HepG2 (cell line): ENCODE measurements around the gene KCTD6. TPM values are rescaled to one million over a fixed set of nuclear protein-coding genes. Genes with fewer than 3 reads are reported as not detected.

Source experiments
- CHCHD3 ChIP-seq: sonication (generic); formaldehyde crosslinking; IDR thresholded peaks from 2 replicates; pipeline ENCODE4 v1.8.0; 2022; ENCODE audit warnings: mild to moderate bottlenecking, missing genetic modification reagents, moderate library complexity
- KAT2B ChIP-seq: fragments of 150-350 bp; IDR thresholded peaks from 2 replicates; pipeline ENCODE4 v1.6.1; 2014; ENCODE audit warnings: low read depth, low read length, borderline replicate concordance
- KLF15 ChIP-seq: sonication (generic); formaldehyde crosslinking; IDR thresholded peaks from 2 replicates; pipeline ENCODE4 v1.8.1; 2023; ENCODE audit warnings: borderline replicate concordance, mild to moderate bottlenecking, inconsistent platforms, missing genetic modification reagents, mixed read lengths
- PAF1 ChIP-seq: IDR thresholded peaks from 2 replicates; pipeline ENCODE4 v1.6.1; 2016; ENCODE audit warnings: missing genetic modification reagents, missing compliant biosample characterization
- PCBP2 ChIP-seq: fragments of 200-400 bp; formaldehyde crosslinking; optimal IDR thresholded peaks from 2 replicates; pipeline ENCODE3; 2018; ENCODE audit warnings: low read length, low read depth; ENCODE audit not compliant: poor library complexity, severe bottlenecking
- ZFY ChIP-seq: sonication (generic); formaldehyde crosslinking; IDR thresholded peaks from 2 replicates; pipeline ENCODE4 v1.4.0; 2020; ENCODE audit warnings: missing genetic modification reagents
- ZNF224 ChIP-seq: sonication (generic); formaldehyde crosslinking; IDR thresholded peaks from 2 replicates; pipeline ENCODE4 v1.5.0; 2020; ENCODE audit warnings: mild to moderate bottlenecking, missing genetic modification reagents
- ZNF572 ChIP-seq: sonication (generic); formaldehyde crosslinking; IDR thresholded peaks from 2 replicates; pipeline ENCODE4 v1.5.1; 2020; ENCODE audit warnings: mild to moderate bottlenecking, missing genetic modification reagents
- ZNF615 ChIP-seq: sonication (generic); formaldehyde crosslinking; IDR thresholded peaks from 2 replicates; pipeline ENCODE4 v1.5.0; 2020; ENCODE audit warnings: mild to moderate bottlenecking, missing genetic modification reagents, borderline replicate concordance
- ZNF776 ChIP-seq: sonication (generic); formaldehyde crosslinking; IDR thresholded peaks from 2 replicates; pipeline ENCODE4 v1.4.0; 2020; ENCODE audit warnings: mild to moderate bottlenecking, missing genetic modification reagents
- polyA plus RNA-seq, 8 experiments: library from polyadenylated mRNA; depleted of rRNA in 3 of 8; stranded (reverse) in 7 of 8; unstranded in 1 of 8; fragments of >200 nt; fragmentation: Illumina TruSeq in 4 of 8; extraction: Trizol in 4 of 8; gene quantifications; 2 replicates each; pipeline versions ENCODE4 v1.2.1 to v1.2.3, GENCODE V29; 2011 to 2016; ENCODE audit warnings: low read depth in 4 of 8, missing spikeins in 1 of 8, mixed read lengths in 1 of 8; ENCODE audit not compliant: insufficient read depth in 1 of 8
- total RNA-seq, 5 experiments: library from RNA; depleted of rRNA; stranded (reverse); fragments of >200 nt; fragmentation: Illumina TruSeq; extraction: Trizol; gene quantifications; 2 replicates each; pipeline ENCODE4 v1.2.3, GENCODE V29; 2016; ENCODE audit warnings: low read depth in 1 of 5
- TF ChIP-seq, protein P1 (sequence below): sonication (generic); formaldehyde crosslinking; IDR thresholded peaks from 2 replicates; pipeline ENCODE4 v1.4.0; 2020; ENCODE audit warnings: mild to moderate bottlenecking, missing genetic modification reagents
- TF ChIP-seq, protein P2 (sequence below): sonication (generic); formaldehyde crosslinking; IDR thresholded peaks from 2 replicates; pipeline ENCODE4 v1.5.1; 2020; ENCODE audit warnings: missing genetic modification reagents, mild to moderate bottlenecking, borderline replicate concordance
- TF ChIP-seq, protein P3 (sequence below): sonication (generic); formaldehyde crosslinking; IDR thresholded peaks from 2 replicates; pipeline ENCODE4 v1.4.0; 2020; ENCODE audit warnings: missing genetic modification reagents, borderline replicate concordance

KCTD6 gene
- total and polyA plus RNA-seq, 2 of the 13 experiments (the other 11 are each of a cell fraction or from before 2014, with no cell fraction given) = 13.4 to 14.2 TPM

DNA sequence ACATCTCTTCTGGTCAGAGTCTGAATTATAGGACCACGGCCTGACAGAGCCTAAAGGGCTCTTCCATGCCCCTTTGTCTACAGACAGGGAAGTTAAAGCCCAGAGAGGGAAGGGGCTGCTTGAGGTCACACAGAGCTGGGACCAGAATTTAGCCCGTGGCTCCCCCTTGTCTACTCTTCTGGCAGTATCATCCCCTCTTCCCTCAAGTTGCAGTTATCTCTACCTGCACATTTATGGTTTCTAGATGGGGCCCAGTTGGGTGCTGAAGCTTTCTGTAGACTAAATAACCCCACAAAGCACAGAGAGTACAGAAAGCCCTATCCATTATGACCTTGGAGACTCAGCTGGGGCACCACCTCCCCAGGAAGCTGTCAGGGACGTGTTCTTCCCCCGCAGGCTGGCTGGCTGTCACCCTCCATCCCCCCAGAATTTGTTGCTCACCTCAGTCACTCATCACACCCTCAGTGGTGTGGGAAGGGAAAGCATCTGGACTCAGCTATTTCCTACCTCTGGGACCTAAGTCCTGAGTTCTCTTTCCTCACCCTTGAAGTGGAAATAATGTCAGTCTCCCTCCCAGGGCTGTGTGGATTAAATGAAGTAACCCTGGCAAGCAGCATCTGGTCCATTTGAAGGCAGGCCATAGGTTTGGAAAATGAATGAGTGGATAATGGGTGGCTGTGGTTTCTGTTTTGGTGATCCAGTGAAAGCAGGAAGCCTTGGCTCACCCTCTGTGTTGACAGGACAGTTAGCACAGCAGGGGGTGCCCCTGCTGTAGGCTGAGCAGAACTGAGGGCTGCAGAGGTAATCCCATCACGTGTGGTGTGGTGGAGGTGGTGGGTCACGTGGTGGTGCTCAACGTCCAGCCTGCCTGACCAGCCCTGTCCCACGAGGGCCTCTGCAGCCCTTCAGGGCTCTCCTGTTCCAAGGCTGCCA lies 28.8 kb downstream of the KCTD6 start (continued):
- TF ChIP-seq, protein P1, sequence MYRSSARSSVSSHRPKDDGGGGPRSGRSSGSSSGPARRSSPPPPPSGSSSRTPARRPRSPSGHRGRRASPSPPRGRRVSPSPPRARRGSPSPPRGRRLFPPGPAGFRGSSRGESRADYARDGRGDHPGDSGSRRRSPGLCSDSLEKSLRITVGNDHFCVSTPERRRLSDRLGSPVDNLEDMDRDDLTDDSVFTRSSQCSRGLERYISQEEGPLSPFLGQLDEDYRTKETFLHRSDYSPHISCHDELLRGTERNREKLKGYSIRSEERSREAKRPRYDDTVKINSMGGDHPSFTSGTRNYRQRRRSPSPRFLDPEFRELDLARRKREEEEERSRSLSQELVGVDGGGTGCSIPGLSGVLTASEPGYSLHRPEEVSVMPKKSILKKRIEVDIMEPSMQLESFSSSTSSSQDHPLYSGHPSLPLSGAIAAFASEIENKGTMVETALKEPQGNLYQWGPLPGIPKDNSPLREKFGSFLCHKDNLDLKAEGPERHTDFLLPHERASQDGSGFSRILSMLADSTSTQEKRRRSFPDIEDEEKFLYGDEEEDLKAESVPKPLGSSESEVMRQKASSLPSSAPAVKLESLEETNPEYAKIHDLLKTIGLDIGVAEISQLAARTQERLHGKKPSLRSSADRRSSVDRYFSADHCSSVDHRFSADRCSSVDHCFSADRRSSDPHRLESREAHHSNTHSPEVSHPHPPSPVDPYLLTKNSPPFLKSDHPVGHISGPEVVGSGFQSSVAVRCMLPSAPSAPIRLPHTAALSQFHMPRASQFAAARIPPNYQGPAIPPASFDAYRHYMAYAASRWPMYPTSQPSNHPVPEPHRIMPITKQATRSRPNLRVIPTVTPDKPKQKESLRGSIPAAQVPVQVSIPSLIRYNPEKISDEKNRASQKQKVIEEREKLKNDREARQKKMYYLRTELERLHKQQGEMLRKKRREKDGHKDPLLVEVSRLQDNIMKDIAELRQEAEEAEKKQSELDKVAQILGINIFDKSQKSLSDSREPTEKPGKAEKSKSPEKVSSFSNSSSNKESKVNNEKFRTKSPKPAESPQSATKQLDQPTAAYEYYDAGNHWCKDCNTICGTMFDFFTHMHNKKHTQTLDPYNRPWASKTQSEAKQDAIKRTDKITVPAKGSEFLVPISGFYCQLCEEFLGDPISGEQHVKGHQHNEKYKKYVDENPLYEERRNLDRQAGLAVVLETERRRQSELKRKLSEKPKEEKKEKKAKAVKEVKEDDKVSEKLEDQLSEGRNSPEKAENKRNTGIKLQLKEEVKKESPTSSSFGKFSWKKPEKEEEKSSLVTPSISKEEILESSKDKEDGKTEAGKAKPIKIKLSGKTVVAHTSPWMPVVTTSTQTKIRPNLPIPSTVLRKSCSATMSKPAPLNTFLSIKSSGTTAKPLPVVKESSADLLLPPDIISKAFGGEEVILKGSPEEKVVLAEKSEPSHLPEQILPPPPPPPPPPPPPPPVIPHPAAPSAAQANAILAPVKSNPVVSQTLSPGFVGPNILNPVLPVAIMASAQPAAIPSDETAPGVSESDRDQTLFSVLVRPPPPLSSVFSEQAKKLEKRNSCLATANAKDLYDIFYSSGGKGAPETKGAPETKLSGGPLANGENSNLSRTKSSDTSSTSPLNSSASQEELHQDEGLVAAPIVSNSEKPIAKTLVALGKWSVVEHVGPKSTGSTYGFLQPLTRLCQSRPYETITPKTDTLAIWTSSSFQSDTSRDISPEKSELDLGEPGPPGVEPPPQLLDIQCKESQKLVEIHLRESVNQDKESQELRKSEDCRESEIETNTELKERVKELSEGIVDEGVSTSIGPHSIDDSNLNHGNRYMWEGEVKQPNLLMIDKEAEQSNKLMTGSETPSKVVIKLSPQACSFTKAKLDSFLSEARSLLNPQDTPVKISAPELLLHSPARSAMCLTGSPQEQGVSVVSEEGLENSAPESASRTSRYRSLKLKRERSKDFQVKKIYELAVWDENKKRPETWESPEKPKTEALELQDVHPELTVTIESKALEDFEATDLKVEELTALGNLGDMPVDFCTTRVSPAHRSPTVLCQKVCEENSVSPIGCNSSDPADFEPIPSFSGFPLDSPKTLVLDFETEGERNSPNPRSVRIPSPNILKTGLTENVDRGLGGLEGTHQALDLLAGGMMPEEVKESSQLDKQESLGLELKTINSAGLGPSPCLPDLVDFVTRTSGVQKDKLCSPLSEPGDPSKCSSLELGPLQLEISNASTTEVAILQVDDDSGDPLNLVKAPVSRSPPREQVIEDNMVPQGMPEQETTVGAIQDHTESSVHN (CRISPR knock-in tag) = peak; percentile 74; the same call in 1 of the 2 replicates
- TF ChIP-seq KAT2B (no peak), KLF15 (CRISPR knock-in tag) (no peak), ZNF615 (CRISPR knock-in tag) (no peak), ZFY (CRISPR knock-in tag) (peak; percentile 46; the same call in 1 of the 2 replicates), ZNF224 (peak; percentile 61; the same call in 1 of the 2 replicates), ZNF572 (CRISPR knock-in tag) (no peak), PCBP2 (no peak), CHCHD3 (CRISPR knock-in tag) (no peak), PAF1 (no peak), ZNF776 (CRISPR knock-in tag) (peak; percentile 67)
- TF ChIP-seq, protein P2, sequence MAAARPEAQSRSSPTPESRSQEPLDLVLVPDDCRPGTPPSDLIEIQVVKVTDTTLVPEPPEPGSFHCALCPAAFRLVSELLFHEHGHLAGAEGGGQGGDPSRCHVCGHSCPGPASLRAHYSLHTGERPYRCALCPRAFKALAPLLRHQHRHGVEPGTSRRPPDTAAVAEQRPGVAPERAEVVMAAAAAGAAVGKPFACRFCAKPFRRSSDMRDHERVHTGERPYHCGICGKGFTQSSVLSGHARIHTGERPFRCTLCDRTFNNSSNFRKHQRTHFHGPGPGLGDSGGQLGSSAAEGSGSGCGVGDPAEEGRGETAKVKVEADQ (CRISPR knock-in tag) = no peak
- TF ChIP-seq, protein P3, sequence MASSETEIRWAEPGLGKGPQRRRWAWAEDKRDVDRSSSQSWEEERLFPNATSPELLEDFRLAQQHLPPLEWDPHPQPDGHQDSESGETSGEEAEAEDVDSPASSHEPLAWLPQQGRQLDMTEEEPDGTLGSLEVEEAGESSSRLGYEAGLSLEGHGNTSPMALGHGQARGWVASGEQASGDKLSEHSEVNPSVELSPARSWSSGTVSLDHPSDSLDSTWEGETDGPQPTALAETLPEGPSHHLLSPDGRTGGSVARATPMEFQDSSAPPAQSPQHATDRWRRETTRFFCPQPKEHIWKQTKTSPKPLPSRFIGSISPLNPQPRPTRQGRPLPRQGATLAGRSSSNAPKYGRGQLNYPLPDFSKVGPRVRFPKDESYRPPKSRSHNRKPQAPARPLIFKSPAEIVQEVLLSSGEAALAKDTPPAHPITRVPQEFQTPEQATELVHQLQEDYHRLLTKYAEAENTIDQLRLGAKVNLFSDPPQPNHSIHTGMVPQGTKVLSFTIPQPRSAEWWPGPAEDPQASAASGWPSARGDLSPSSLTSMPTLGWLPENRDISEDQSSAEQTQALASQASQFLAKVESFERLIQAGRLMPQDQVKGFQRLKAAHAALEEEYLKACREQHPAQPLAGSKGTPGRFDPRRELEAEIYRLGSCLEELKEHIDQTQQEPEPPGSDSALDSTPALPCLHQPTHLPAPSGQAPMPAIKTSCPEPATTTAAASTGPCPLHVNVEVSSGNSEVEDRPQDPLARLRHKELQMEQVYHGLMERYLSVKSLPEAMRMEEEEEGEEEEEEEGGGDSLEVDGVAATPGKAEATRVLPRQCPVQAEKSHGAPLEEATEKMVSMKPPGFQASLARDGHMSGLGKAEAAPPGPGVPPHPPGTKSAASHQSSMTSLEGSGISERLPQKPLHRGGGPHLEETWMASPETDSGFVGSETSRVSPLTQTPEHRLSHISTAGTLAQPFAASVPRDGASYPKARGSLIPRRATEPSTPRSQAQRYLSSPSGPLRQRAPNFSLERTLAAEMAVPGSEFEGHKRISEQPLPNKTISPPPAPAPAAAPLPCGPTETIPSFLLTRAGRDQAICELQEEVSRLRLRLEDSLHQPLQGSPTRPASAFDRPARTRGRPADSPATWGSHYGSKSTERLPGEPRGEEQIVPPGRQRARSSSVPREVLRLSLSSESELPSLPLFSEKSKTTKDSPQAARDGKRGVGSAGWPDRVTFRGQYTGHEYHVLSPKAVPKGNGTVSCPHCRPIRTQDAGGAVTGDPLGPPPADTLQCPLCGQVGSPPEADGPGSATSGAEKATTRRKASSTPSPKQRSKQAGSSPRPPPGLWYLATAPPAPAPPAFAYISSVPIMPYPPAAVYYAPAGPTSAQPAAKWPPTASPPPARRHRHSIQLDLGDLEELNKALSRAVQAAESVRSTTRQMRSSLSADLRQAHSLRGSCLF = no peak
